PC-9 (cell line): ENCODE data around the gene ECM2. TPM values are rescaled to one million over a fixed set of nuclear protein-coding genes. Genes with fewer than 3 reads are reported as not detected.

Experiments
- BruUV-seq: library from RNA; stranded (reverse); fragments of 400-500 nt; replicated peaks from 2 replicates; lab custom pipeline; 2021; lab: Mats Ljungman, UMichigan
- CTCF ChIA-PET: fragments of 300-600 bp; sonication (Branson Sonifier 250); formaldehyde crosslinking; loops from one replicate; lab custom pipeline; 2022; ENCODE audit warnings: antibody characterized with exemption; lab: Charles Lee
- POLR2A ChIA-PET: fragments of 300-600 bp; sonication (Branson Sonifier 250); formaldehyde crosslinking; loops from one replicate; lab custom pipeline; 2022; ENCODE audit warnings: antibody characterized with exemption; ENCODE audit not compliant: unreplicated experiment; lab: Charles Lee
- DNase-seq, 2 experiments: peaks; one replicate each; pipeline versions ENCODE4 v3.0.0 to v3.0.0-alpha.2; 2015 to 2022; ENCODE audit warnings: mixed read lengths in 1 of 2
- H2AFZ ChIP-seq: fragments of 200-600 bp; sonication (generic); 2 replicates; pipeline ENCODE4 v1.8.1; 2017; ENCODE audit warnings: antibody characterized with exemption
- H3F3A ChIP-seq: fragments of 200-600 bp; sonication (generic); 2 replicates; pipeline ENCODE4 v1.8.1; 2017; ENCODE audit warnings: antibody characterized with exemption, mild to moderate bottlenecking, low read depth; ENCODE audit not compliant: insufficient read depth
- H3K27ac ChIP-seq: fragments of 200-600 bp; sonication (generic); 2 replicates; pipeline ENCODE4 v1.6.1; 2016; ENCODE audit warnings: mixed run types
- H3K27me3 ChIP-seq: fragments of 200-600 bp; sonication (generic); 2 replicates; pipeline ENCODE4 v1.6.1; 2016; ENCODE audit warnings: low read depth, mixed run types; ENCODE audit not compliant: insufficient read depth
- H3K36me3 ChIP-seq: fragments of 200-600 bp; sonication (generic); 2 replicates; pipeline ENCODE4 v1.6.1; 2016; ENCODE audit warnings: low read depth, mixed run types
- H3K4me1 ChIP-seq: fragments of 200-600 bp; sonication (generic); replicated peaks from 2 replicates; pipeline ENCODE4 v1.6.1; 2016; ENCODE audit warnings: mixed run types; ENCODE audit not compliant: insufficient read depth
- H3K4me2 ChIP-seq: fragments of 200-600 bp; sonication (generic); 2 replicates; pipeline ENCODE4 v1.6.1; 2017; ENCODE audit warnings: mixed run types
- H3K4me3 ChIP-seq: fragments of 200-600 bp; sonication (generic); 2 replicates; pipeline ENCODE4 v1.6.1; 2016; ENCODE audit warnings: mixed run types
- H3K79me2 ChIP-seq: fragments of 200-600 bp; sonication (generic); 2 replicates; pipeline ENCODE4 v1.6.1; 2017; ENCODE audit warnings: low read depth, mixed run types
- H3K9me2 ChIP-seq: fragments of 200-600 bp; sonication (generic); 2 replicates; pipeline ENCODE4 v1.8.1; 2017; ENCODE audit warnings: mild to moderate bottlenecking; ENCODE audit not compliant: insufficient read depth
- H3K9me3 ChIP-seq: fragments of 200-600 bp; sonication (generic); 2 replicates; pipeline ENCODE4 v1.8.1; 2016; ENCODE audit warnings: low read depth; ENCODE audit not compliant: insufficient read depth
- H4K20me1 ChIP-seq: fragments of 200-600 bp; sonication (generic); 2 replicates; pipeline ENCODE4 v1.8.1; 2017; ENCODE audit not compliant: insufficient read depth
- CTCF ChIP-seq: fragments of 200-600 bp; sonication (generic); conservative IDR thresholded peaks from 2 replicates; pipeline ENCODE4 v1.6.1; 2017; ENCODE audit warnings: mixed run types, antibody characterized with exemption, mild to moderate bottlenecking, moderate library complexity
- EZH2 ChIP-seq: fragments of 200-600 bp; sonication (generic); IDR thresholded peaks from 2 replicates; pipeline ENCODE4 v1.8.0; 2017; ENCODE audit warnings: antibody characterized with exemption, low read depth
- intact Hi-C: fragments of 100-400 bp; cut with micrococcal nuclease; formaldehyde crosslinking; loops from one replicate; pipeline ENCODE4 v1.10.0; 2022; ENCODE audit not compliant: unreplicated experiment
- total RNA-seq: library from RNA; stranded (reverse); gene quantifications from 2 replicates; pipeline ENCODE4 v1.2.3, GENCODE V29; 2021

The ECM2 gene
- total RNA-seq, 1 experiment from 2014 or later: 3.1 TPM

- peak overlapping the region; percentile 99 for H3K27ac ChIP-seq
- no peak overlapping the region for H3K4me3 ChIP-seq
- 0 out of 2 replicates have a peak overlapping the region, but pooled peaks have one; percentile 89 for H3K4me2 ChIP-seq
- POLR2A ChIA-PET: no interaction called here
- no peaks in the 10 kb centered on the region for H4K20me1 ChIP-seq
- BruUV-seq: no TSS peak
- no peak for TF ChIP-seq EZH2
- TF ChIP-seq CTCF: no peak
- intact Hi-C loops: no loop called here
- H3K9me2 ChIP-seq: no peaks in the 10 kb centered on the region
- DNase-seq: no peak
- H3K9me3 ChIP-seq: no peaks in the 10 kb centered on the region
- no peaks in the 10 kb centered on the region for H3K79me2 ChIP-seq
- CTCF ChIA-PET: no interaction called here
- peaks cover 34% of the 10 kb centered on the region for H3K4me1 ChIP-seq
- H3K36me3 ChIP-seq: no peaks in the 10 kb centered on the region
- H3K27me3 ChIP-seq: no peaks in the 10 kb centered on the region
- H2AFZ ChIP-seq: 0 out of 2 replicates have a peak overlapping the region, but pooled peaks have one; percentile 18
- peaks cover 27% of the 10 kb centered on the region for H3F3A ChIP-seq
These were observed 27.6 kb downstream of the ECM2 start for GRCh38 chr9:92508018-92508820.

DNA sequence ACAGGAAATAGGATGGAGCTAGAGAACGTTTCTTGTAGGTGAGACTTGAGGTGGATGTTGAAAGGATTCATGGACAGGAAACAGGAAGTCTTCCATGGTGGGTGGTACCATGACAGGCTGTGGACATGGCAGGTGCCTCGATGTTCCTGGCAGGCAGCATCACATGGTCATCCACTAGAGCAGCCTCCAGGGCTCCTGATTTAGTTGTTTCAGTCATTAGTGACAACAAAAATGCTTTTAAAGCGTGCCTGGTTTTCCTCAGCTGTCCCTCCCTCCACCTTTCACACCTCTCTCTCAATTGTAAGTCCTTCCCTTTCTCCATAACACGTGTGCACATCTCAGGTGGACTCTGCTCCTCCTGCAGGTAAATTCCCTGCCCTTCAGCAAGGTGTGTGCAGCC is 28.3 kb downstream of the ECM2 start:
- H3K4me2 ChIP-seq: peak overlapping the region; percentile 89
- peaks cover 27% of the 10 kb centered on the region for H3F3A ChIP-seq
- no peak for TF ChIP-seq EZH2
- no peak for TF ChIP-seq CTCF
- H3K9me3 ChIP-seq: no peaks in the 10 kb centered on the region
- no peak overlapping the region for H3K4me3 ChIP-seq
- peak overlapping the region; percentile 99 for H3K27ac ChIP-seq
- H3K36me3 ChIP-seq: no peaks in the 10 kb centered on the region
- ChIA-PET POLR2A (no interaction called here), CTCF (no interaction called here)
- H3K4me1 ChIP-seq: peaks cover 34% of the 10 kb centered on the region
- H4K20me1 ChIP-seq: no peaks in the 10 kb centered on the region
- H3K9me2 ChIP-seq: no peaks in the 10 kb centered on the region
- no peak for DNase-seq
- peak overlapping the region; percentile 30 for H2AFZ ChIP-seq
- intact Hi-C loops: loop anchor here (2.0 kb wide), 2 partner anchors 27 to 179 kb away; no protein-coding TSS in a partner anchor
- H3K79me2 ChIP-seq: no peaks in the 10 kb centered on the region
- H3K27me3 ChIP-seq: no peaks in the 10 kb centered on the region
- no TSS peak for BruUV-seq

- Histone ChIP-seq H3K27me3 (no peaks in the 10 kb centered on the region), H3K4me3 (no peak overlapping the region), H3K9me3 (no peaks in the 10 kb centered on the region), H4K20me1 (no peaks in the 10 kb centered on the region), H3K4me1 (peaks cover 34% of the 10 kb centered on the region), H3F3A (peaks cover 27% of the 10 kb centered on the region), H2AFZ (peak overlapping the region; percentile 30), H3K9me2 (no peaks in the 10 kb centered on the region), H3K27ac (peak overlapping the region; percentile 99), H3K4me2 (peak overlapping the region; percentile 89), H3K79me2 (no peaks in the 10 kb centered on the region), H3K36me3 (no peaks in the 10 kb centered on the region)
- ChIA-PET POLR2A (interaction anchor here (0.6 kb wide), 1 partner anchor 25 kb away, joined by 3 read pairs; the partner anchor contains the start of gene ASPN), CTCF (no interaction called here)
- intact Hi-C loops: loop anchor here (2.0 kb wide), 2 partner anchors 26 to 178 kb away; no protein-coding TSS in a partner anchor
- DNase-seq: no peak
- BruUV-seq: TSS peak; percentile 87
- no peak for TF ChIP-seq EZH2
These were observed 28.8 kb downstream of the ECM2 start for GRCh38 chr9:92507005-92507404.
